Psoas muscle (tissue), 8 donors: ENCODE measurements around the gene MYEOV. TPM values are rescaled to one million over a fixed set of nuclear protein-coding genes. Genes with fewer than 3 reads are reported as not detected.

Experiments used
- ATAC-seq, 4 donors: fragments of 200-7000 bp; cut with Tn5 transposase; one replicate each; pipeline ENCODE4 v1.9.1; 2020; ENCODE audit warnings: moderate library complexity in 3 of 4, mild to moderate bottlenecking in 2 of 4
- DNase-seq, 2 donors: peaks; one replicate each; pipeline ENCODE4 v3.0.0-alpha.2; 2020
- H3K27ac ChIP-seq: fragments of 200-600 bp; one replicate; pipeline ENCODE4 v1.8.0; 2022
- H3K27me3 ChIP-seq, 3 donors: fragments of 200-600 bp in 1 of 3; one replicate each; pipeline versions ENCODE4 v1.6.1 to v1.8.0; 2013 to 2022; ENCODE audit warnings: low read length in 2 of 3, mild to moderate bottlenecking in 2 of 3, moderate library complexity in 1 of 3; ENCODE audit not compliant: insufficient read depth in 3 of 3
- H3K36me3 ChIP-seq, 2 donors: fragments of 200-600 bp in 1 of 2; one replicate each; pipeline versions ENCODE4 v1.6.1 to v1.8.0; 2013 to 2022; ENCODE audit warnings: low read depth in 1 of 2, mild to moderate bottlenecking in 1 of 2, moderate library complexity in 1 of 2; ENCODE audit not compliant: insufficient read depth in 1 of 2
- H3K4me1 ChIP-seq: fragments of 200-600 bp; one replicate; pipeline ENCODE4 v1.8.0; 2022
- H3K4me3 ChIP-seq: fragments of 200-600 bp; one replicate; pipeline ENCODE4 v1.8.0; 2022; ENCODE audit warnings: mild to moderate bottlenecking
- H3K9me3 ChIP-seq: fragments of 200-600 bp; one replicate; pipeline ENCODE4 v1.8.0; 2022
- WGBS, 3 donors: extraction: QIAGEN DNeasy Blood & Tissue Kit; methylation state at CpG; one replicate each; pipeline versions ENCODE4 v1.1.6 to v1.1.7; 2013; 5-methylcytosine and 5-hydroxymethylcytosine counted together
- intact Hi-C, 2 donors: fragments of 100-400 bp; cut with DNase I; formaldehyde crosslinking; loops; one replicate each; pipeline versions ENCODE4 v1.11.0 to v1.14.2; 2022
- polyA plus RNA-seq, 3 donors: library from polyadenylated mRNA; stranded (reverse); fragments of 200-250 nt; gene quantifications; one replicate each; pipeline ENCODE4 v1.2.3, GENCODE V29; 2013
- total RNA-seq, 4 donors: library from RNA; stranded (reverse); fragmentation: NEBNext Ultra II Directional in 2 of 4; extraction: Animal tissue kit (Norgen Biotek cat#: 25700) in 2 of 4; gene quantifications; one replicate each; pipeline versions ENCODE4 v1.2.1 to v1.2.4, GENCODE V29; 2021 to 2023
- TF ChIP-seq, protein P1 (sequence below): fragments of 200-600 bp; IDR thresholded peaks from one replicate; pipeline ENCODE4 v1.8.0; 2022; ENCODE audit warnings: antibody characterized with exemption
- donor health status: healthy with polysubstance abuse.
- donor health status: DM: no; HTN: no; CAD: no; lungs with moderate emphysema.
- donor health status: Bipolar disorder and iron deficiency.
- donor health status: healthy.
- donor health status: DM: yes; HTN: yes; CAD: no.
- donor health status: DM: no; HTN: no; CAD: no.
- donor health status: DM: no; HTN: no; CAD: no.
- donor health status: DM: yes; HTN: yes; CAD: no.

Gene MYEOV
- total and polyA plus RNA-seq, 7 donors: 0.09 to 0.27 (median 0.14) TPM; not detected in 3

DNA sequence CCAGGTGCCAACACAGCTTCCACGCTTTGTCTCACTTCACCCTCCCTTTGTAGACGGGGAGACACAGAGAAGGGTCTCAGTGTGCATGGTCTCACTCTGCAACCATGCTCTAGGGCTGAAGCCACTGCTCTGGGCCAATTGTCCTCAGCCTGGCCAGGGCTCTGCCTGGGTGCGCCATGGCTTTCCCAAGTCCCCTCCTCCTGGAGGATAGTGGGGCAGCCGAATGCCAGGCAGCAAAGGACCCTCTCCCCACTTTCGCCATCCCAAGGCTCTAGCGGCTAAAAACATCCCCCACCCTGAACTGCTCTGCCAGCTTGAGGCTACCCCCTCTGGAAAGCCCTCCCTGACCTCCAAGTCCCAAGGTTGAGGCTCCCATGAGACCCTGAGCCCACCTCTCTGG is 20.4 kb upstream of the MYEOV start:
- Histone ChIP-seq H3K27ac (no peak overlapping the region), H3K4me1 (no peaks in the 10 kb centered on the region), H3K4me3 (no peak overlapping the region), H3K36me3 (no peaks in the 10 kb centered on the region), H3K9me3 (no peaks in the 10 kb centered on the region), H3K27me3 (no peaks in the 10 kb centered on the region)
- no peak for DNase-seq
- intact Hi-C loops: no loop called here
- TF ChIP-seq, protein P1, sequence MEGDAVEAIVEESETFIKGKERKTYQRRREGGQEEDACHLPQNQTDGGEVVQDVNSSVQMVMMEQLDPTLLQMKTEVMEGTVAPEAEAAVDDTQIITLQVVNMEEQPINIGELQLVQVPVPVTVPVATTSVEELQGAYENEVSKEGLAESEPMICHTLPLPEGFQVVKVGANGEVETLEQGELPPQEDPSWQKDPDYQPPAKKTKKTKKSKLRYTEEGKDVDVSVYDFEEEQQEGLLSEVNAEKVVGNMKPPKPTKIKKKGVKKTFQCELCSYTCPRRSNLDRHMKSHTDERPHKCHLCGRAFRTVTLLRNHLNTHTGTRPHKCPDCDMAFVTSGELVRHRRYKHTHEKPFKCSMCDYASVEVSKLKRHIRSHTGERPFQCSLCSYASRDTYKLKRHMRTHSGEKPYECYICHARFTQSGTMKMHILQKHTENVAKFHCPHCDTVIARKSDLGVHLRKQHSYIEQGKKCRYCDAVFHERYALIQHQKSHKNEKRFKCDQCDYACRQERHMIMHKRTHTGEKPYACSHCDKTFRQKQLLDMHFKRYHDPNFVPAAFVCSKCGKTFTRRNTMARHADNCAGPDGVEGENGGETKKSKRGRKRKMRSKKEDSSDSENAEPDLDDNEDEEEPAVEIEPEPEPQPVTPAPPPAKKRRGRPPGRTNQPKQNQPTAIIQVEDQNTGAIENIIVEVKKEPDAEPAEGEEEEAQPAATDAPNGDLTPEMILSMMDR: no peak
- ATAC-seq: no peak
- 91 to 93% (median 92%) methylated on average over 6 of the region's 6 CpGs for WGBS, 3 donors

DNA sequence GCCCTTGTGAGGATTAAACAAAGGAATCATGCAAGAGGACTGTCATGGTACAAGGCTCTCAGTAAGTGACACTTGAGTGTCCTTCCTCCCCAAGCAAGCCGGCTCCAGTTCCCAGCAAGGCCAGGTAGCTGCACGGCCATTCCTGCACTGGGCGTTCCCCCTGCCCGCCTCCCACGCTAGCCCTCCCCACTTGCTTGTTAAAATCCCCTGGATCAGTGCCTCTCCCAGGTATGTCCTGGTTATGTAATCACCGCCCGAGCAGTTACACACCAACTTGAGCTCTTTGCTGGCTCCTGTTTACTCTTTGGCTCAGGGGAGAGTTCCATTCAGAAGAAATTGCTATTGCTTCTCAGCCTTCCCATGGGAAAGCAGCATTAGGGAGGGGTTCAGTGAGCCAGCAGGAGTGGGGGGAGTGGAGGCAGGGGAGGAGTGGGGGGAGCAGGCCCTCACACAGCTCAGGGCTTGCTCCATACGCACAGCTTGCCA is 19.4 kb upstream of the MYEOV start:
- Histone ChIP-seq H3K27me3 (no peaks in the 10 kb centered on the region), H3K4me3 (no peak overlapping the region), H3K9me3 (no peaks in the 10 kb centered on the region), H3K27ac (no peak overlapping the region), H3K4me1 (no peaks in the 10 kb centered on the region), H3K36me3 (no peaks in the 10 kb centered on the region)
- intact Hi-C loops: no loop called here
- WGBS, 3 donors: 69 to 77% (median 76%) methylated on average over 8 of the region's 8 CpGs
- TF ChIP-seq, protein P1: no peak
- ATAC-seq: no peak
- no peak for DNase-seq

DNA sequence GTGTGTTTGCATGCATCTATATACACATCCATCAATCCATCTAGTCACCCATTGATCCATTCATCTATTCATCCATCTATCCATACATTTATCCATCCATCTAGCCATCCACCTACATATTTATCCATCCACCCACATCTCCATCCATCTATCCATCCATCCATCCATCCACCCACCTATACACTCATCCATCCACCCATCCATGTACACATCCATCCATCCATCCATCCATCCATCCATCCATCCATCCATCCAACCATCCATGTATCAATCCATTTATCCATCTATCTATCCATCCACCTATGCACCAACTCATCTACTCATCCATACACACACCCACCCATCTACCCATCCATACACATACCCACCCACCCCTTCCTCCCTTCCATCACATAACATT is 18.8 kb upstream of the MYEOV start:
- H3K4me3 ChIP-seq: no peak overlapping the region
- no peaks in the 10 kb centered on the region for H3K9me3 ChIP-seq
- intact Hi-C loops: no loop called here
- ATAC-seq (no peak), DNase-seq (no peak)
- no peaks in the 10 kb centered on the region for H3K36me3 ChIP-seq
- no peak overlapping the region for H3K27ac ChIP-seq
- H3K27me3 ChIP-seq: no peaks in the 10 kb centered on the region
- no peaks in the 10 kb centered on the region for H3K4me1 ChIP-seq
- TF ChIP-seq, protein P1: no peak

DNA sequence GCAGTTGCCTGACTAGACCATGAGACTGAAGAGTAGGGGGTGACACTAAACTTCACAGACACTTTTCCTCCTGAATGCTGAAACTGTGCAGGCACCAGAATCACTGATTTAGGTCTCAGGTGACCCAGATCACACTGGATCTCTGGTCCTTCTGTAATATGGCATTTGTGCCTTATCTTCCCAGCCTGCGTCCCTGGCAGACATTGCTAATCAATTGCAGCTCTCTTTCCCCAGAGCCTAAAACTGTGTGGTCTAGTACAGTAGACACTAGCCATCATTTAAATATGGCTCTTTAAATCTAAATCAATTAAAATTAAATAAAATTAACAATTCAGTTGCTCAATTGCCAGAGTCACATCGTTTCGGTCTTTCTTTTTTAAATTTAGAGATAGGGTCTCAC is 17.8 kb upstream of the MYEOV start:
- 97 to 98% (median 97%) methylated on average over 3 of the region's 3 CpGs for WGBS, 3 donors
- no peaks in the 10 kb centered on the region for H3K27me3 ChIP-seq
- intact Hi-C loops: no loop called here
- H3K36me3 ChIP-seq: no peaks in the 10 kb centered on the region
- DNase-seq: no peak
- no peaks in the 10 kb centered on the region for H3K9me3 ChIP-seq
- no peak overlapping the region for H3K4me3 ChIP-seq
- ATAC-seq: no peak
- H3K27ac ChIP-seq: no peak overlapping the region
- TF ChIP-seq, protein P1: no peak
- no peaks in the 10 kb centered on the region for H3K4me1 ChIP-seq

DNA sequence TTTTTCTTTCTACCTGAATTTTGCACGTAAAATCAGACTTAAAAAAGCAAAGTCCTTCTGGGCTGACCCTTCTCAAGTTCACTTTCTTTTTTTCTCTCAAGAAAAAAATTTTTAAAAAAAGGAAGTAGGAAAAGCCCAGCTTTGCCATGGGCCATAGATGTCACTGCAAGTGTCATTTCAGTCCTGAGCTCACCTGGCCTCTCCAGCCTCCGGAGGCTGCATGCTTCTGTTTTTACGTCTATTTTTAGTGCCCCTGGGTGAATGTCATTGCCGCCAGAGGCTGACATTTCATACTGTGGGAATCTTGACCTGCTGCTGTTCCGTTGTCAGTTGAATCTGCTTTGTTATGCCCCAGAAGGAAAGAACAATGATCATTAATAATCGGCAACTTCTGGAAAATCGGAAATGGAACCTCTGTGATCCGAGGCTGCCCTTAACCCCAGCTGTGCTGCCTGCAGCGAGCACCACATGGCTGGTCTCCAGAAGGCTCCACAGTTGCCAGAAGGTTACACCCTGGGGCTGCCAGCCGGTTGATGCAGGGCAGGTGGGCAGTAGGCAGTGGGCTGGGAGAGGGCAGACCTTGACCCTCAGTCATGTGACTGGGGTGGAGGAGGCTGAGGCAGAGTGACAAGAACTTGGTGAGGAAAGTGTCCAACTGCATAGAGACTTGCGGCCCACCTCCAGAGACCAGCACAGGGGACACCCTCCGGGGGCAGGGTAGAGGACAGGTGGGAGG is 16.7 kb upstream of the MYEOV start:
- intact Hi-C loops: no loop called here
- ATAC-seq (peak in 2 of 4 donors; percentile 43 to 55), DNase-seq (no peak)
- H3K4me3 ChIP-seq: no peak overlapping the region
- H3K4me1 ChIP-seq: no peaks in the 10 kb centered on the region
- TF ChIP-seq, protein P1: no peak
- no peaks in the 10 kb centered on the region for H3K27me3 ChIP-seq
- no peak overlapping the region for H3K27ac ChIP-seq
- 29 to 33% (median 30%) methylated on average over 12 of the region's 12 CpGs for WGBS, 3 donors
- peaks cover 2% of the 10 kb centered on the region for H3K9me3 ChIP-seq
- H3K36me3 ChIP-seq: no peaks in the 10 kb centered on the region
